ENCODE measurements around the gene MCC. TPM values are rescaled to one million over a fixed set of nuclear protein-coding genes. Genes with fewer than 3 reads are reported as not detected.

The MCC gene
- total and polyA plus RNA-seq, 2 donors (not counting 1 experiment from before 2014, with no cell fraction given), result 0.09 to 0.32 TPM

DNA sequence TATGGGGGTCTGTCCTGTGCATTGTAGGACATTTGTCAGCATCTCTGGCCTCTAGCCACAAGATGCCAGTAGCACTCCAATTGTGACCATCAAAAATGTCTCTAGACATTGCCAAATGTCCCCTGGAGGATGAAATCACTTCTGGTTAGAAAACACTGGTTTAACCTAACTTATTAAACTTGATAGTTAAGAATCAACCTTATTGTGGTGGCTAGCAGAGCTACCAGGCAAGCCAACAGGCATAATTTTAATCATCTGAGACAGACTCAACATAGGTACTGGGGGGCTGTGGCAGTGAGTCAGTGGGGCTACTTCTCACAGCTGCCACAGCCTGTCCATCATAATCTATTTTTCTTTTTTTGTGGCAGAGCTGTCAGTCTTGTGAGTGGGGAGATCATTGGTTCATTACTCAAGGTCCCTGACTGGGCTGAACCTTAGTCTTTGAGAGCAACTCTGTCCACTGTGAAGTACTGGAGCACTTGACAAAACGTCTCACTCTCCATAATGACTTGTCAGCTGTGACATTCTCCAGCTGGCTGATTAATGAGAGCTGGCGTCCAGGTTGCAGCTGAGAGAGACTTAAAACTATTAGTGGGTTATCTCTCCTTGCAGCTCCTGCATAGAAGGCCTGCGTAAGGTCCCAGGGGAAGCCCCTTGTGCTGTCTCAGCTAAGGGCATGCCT lies 403.7 kb downstream of the MCC start:
- no peaks in the 10 kb centered on the region for H3K79me2 ChIP-seq (ENCODE audit: control insufficient read depth, insufficient read depth, low read length)
- ATAC-seq (ENCODE audit: low read depth) (no peak), DNase-seq (no peak)
- WGBS (ENCODE audit: insufficient coverage), result 75% methylated on average over 2 of the region's 3 CpGs
- Mint-ChIP-seq H3K27ac (no peak overlapping the region), H3K9me3 (ENCODE audit: insufficient read depth) (no peaks in the 10 kb centered on the region), H3K4me1 (no peaks in the 10 kb centered on the region), H3K4me3 (no peak overlapping the region), H3K27me3 (peaks cover 12% of the 10 kb centered on the region)
- no peak overlapping the region for H3K9ac ChIP-seq (ENCODE audit: low read length)
- H2AFZ ChIP-seq (ENCODE audit: insufficient read depth, low read depth, low read length, poor library complexity, severe bottlenecking), result no peak overlapping the region
- TF ChIP-seq EZH2 (IDR thresholded peaks at IDR 0.05; ENCODE audit: borderline replicate concordance, insufficient read depth, low read depth, low read length, poor library complexity, severe bottlenecking), result no peak
- TF ChIP-seq, protein P1, sequence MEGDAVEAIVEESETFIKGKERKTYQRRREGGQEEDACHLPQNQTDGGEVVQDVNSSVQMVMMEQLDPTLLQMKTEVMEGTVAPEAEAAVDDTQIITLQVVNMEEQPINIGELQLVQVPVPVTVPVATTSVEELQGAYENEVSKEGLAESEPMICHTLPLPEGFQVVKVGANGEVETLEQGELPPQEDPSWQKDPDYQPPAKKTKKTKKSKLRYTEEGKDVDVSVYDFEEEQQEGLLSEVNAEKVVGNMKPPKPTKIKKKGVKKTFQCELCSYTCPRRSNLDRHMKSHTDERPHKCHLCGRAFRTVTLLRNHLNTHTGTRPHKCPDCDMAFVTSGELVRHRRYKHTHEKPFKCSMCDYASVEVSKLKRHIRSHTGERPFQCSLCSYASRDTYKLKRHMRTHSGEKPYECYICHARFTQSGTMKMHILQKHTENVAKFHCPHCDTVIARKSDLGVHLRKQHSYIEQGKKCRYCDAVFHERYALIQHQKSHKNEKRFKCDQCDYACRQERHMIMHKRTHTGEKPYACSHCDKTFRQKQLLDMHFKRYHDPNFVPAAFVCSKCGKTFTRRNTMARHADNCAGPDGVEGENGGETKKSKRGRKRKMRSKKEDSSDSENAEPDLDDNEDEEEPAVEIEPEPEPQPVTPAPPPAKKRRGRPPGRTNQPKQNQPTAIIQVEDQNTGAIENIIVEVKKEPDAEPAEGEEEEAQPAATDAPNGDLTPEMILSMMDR (IDR thresholded peaks at IDR 0.05), result no peak
- no peaks in the 10 kb centered on the region for H3K36me3 ChIP-seq (replicated peaks in 1 of 2; ENCODE audit: control extremely low read depth in 1 of 2, control insufficient read depth in 1 of 2, extremely low read depth in 1 of 2, insufficient read depth in 2 of 2, low read length in 1 of 2)
- peaks cover 0 to 2% (median 0%) of the 10 kb centered on the region in 4 experiments for H3K27me3 ChIP-seq (replicated peaks in 1 of 4; ENCODE audit: control extremely low read depth in 1 of 4, control insufficient read depth in 3 of 4, insufficient read depth in 4 of 4, low read length in 3 of 4)
- H3K4me3 ChIP-seq (ENCODE audit: control extremely low read depth in 1 of 5, extremely low read depth in 1 of 5, insufficient read depth in 1 of 5, low read depth in 2 of 5, low read length in 4 of 5), result no peak overlapping the region
- H4K20me1 ChIP-seq (ENCODE audit: control insufficient read depth, insufficient read depth, low read length, poor library complexity, severe bottlenecking), result no peaks in the 10 kb centered on the region
- no peaks in the 10 kb centered on the region for H3K4me1 ChIP-seq (ENCODE audit: control insufficient read depth in 2 of 2, insufficient read depth in 2 of 2, low read length in 2 of 2)
- H3K4me2 ChIP-seq (replicated peaks; ENCODE audit: low read depth, low read length, poor library complexity, severe bottlenecking), result no peak overlapping the region
- H3K9me3 ChIP-seq (ENCODE audit: control extremely low read depth in 1 of 3, control insufficient read depth in 2 of 3, insufficient read depth in 1 of 3, low read length in 2 of 3), result no peaks in the 10 kb centered on the region
- CTCF ChIA-PET, result interaction anchor here (2.2 kb wide), 1 partner anchor 11 kb away, joined by 7 read pairs; no protein-coding TSS in a partner anchor
- POLR2A ChIA-PET, result no interaction called here
- H3K27ac ChIP-seq (ENCODE audit: low read length in 2 of 2), result no peak overlapping the region
- intact Hi-C loops (cut with micrococcal nuclease), result no loop called here

DNA sequence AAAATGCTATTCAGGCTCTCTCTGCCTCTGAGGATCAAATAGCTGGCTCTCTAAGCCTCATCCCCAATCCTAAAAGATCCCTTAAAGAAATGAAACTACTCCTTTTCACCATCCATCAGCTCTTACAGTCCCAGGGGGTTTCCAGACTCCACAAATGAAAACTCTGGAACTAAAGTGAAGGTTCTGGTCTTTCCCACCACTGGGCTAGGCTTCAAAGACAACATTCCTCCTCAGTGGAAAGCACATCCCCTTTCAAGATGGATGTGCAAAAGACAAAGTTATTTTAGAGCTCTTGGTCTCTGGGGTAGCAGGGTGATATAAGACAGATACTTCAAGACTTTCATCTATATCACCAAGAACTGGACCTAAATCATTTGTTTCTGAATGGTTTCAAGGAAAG lies 404.8 kb downstream of the MCC start:
- Histone ChIP-seq H3K79me2 (ENCODE audit: control insufficient read depth, insufficient read depth, low read length) (no peaks in the 10 kb centered on the region), H3K27me3 (replicated peaks in 1 of 4; ENCODE audit: control extremely low read depth in 1 of 4, control insufficient read depth in 3 of 4, insufficient read depth in 4 of 4, low read length in 3 of 4) (peaks cover 0 to under 1% (median 0%) of the 10 kb centered on the region in 4 experiments), H3K4me1 (ENCODE audit: control insufficient read depth in 2 of 2, insufficient read depth in 2 of 2, low read length in 2 of 2) (no peaks in the 10 kb centered on the region), H3K36me3 (replicated peaks in 1 of 2; ENCODE audit: control extremely low read depth in 1 of 2, control insufficient read depth in 1 of 2, extremely low read depth in 1 of 2, insufficient read depth in 2 of 2, low read length in 1 of 2) (no peaks in the 10 kb centered on the region), H3K27ac (ENCODE audit: low read length in 2 of 2) (no peak overlapping the region), H3K4me2 (replicated peaks; ENCODE audit: low read depth, low read length, poor library complexity, severe bottlenecking) (no peak overlapping the region), H3K9ac (ENCODE audit: low read length) (no peak overlapping the region), H3K9me3 (ENCODE audit: control extremely low read depth in 1 of 3, control insufficient read depth in 2 of 3, insufficient read depth in 1 of 3, low read length in 2 of 3) (no peaks in the 10 kb centered on the region), H2AFZ (ENCODE audit: insufficient read depth, low read depth, low read length, poor library complexity, severe bottlenecking) (no peak overlapping the region), H4K20me1 (ENCODE audit: control insufficient read depth, insufficient read depth, low read length, poor library complexity, severe bottlenecking) (no peaks in the 10 kb centered on the region), H3K4me3 (ENCODE audit: control extremely low read depth in 1 of 5, extremely low read depth in 1 of 5, insufficient read depth in 1 of 5, low read depth in 2 of 5, low read length in 4 of 5) (no peak overlapping the region)
- H3K27me3 Mint-ChIP-seq, result peaks cover 11% of the 10 kb centered on the region
- H3K9me3 Mint-ChIP-seq (ENCODE audit: insufficient read depth), result no peaks in the 10 kb centered on the region
- CTCF ChIA-PET, result interaction anchor here (2.2 kb wide), 1 partner anchor 12 kb away, joined by 7 read pairs; no protein-coding TSS in a partner anchor
- ATAC-seq (ENCODE audit: low read depth) (no peak), DNase-seq (no peak)
- H3K4me1 Mint-ChIP-seq, result no peaks in the 10 kb centered on the region
- intact Hi-C loops (cut with micrococcal nuclease), result no loop called here
- POLR2A ChIA-PET, result no interaction called here
- H3K27ac Mint-ChIP-seq, result no peak overlapping the region
- TF ChIP-seq, protein P1 (IDR thresholded peaks at IDR 0.05), result no peak
- TF ChIP-seq EZH2 (IDR thresholded peaks at IDR 0.05; ENCODE audit: borderline replicate concordance, insufficient read depth, low read depth, low read length, poor library complexity, severe bottlenecking), result no peak
- H3K4me3 Mint-ChIP-seq, result no peak overlapping the region

All from B cell (primary cell).